GM23338 (cell line): ENCODE results near the gene ZNF283. TPM values are rescaled to one million over a fixed set of nuclear protein-coding genes. Genes with fewer than 3 reads are reported as not detected.
A peak's percentile ranks its signal among the peaks of the same experiment; 100 is the strongest.

ENCODE experiments used
- ATAC-seq: fragments of 200-7000 bp; cut with Tn5 transposase; 3 replicates; pipeline ENCODE4 v1.9.1; 2020
- DNase-seq: peaks from one replicate; pipeline ENCODE4 v3.0.0-alpha.2; 2015; ENCODE audit warnings: low spot score
- H2AFZ ChIP-seq: fragments of 200-600 bp; sonication (generic); 2 replicates; pipeline ENCODE4 v1.8.0; 2016; ENCODE audit warnings: antibody characterized with exemption, mild to moderate bottlenecking, moderate library complexity
- H3F3A ChIP-seq: fragments of 200-600 bp; sonication (generic); replicated peaks from 2 replicates; pipeline ENCODE4 v1.8.0; 2017; ENCODE audit warnings: antibody characterized with exemption, mixed run types, low read depth
- H3K27ac ChIP-seq: fragments of 200-600 bp; sonication (generic); 2 replicates; pipeline ENCODE4 v1.6.1; 2016; ENCODE audit warnings: low read depth
- H3K27me3 ChIP-seq: fragments of 200-600 bp; sonication (generic); 2 replicates; pipeline ENCODE4 v1.8.0; 2016; ENCODE audit warnings: mild to moderate bottlenecking, mixed run types, moderate library complexity; ENCODE audit not compliant: insufficient read depth
- H3K36me3 ChIP-seq: fragments of 200-600 bp; sonication (generic); 2 replicates; pipeline ENCODE4 v1.8.0; 2016; ENCODE audit warnings: mild to moderate bottlenecking; ENCODE audit not compliant: insufficient read depth
- H3K4me1 ChIP-seq: fragments of 200-600 bp; sonication (generic); 2 replicates; pipeline ENCODE4 v1.8.0; 2016; ENCODE audit warnings: mild to moderate bottlenecking, moderate library complexity; ENCODE audit not compliant: insufficient read depth
- H3K4me2 ChIP-seq: fragments of 200-600 bp; sonication (generic); 2 replicates; pipeline ENCODE4 v1.7.1; 2017; ENCODE audit warnings: mixed run types
- H3K4me3 ChIP-seq: fragments of 200-600 bp; sonication (generic); 2 replicates; pipeline ENCODE4 v1.6.1; 2016; ENCODE audit warnings: mixed run types
- H3K79me2 ChIP-seq: fragments of 200-600 bp; sonication (generic); replicated peaks from 2 replicates; pipeline ENCODE4 v1.8.0; 2017; ENCODE audit warnings: mild to moderate bottlenecking; ENCODE audit not compliant: insufficient read depth
- H3K9me2 ChIP-seq: fragments of 200-600 bp; sonication (generic); 2 replicates; pipeline ENCODE4 v1.8.0; 2017; ENCODE audit not compliant: insufficient read depth
- H4K20me1 ChIP-seq: fragments of 200-600 bp; sonication (generic); replicated peaks from 2 replicates; pipeline ENCODE4 v1.8.0; 2017; ENCODE audit warnings: mild to moderate bottlenecking; ENCODE audit not compliant: insufficient read depth
- H3K27ac Mint-ChIP-seq: 2 replicates; pipeline ENCODE4 v1.8.0; 2020; ENCODE audit warnings: inconsistent platforms, mild to moderate bottlenecking, moderate library complexity, mixed read lengths
- H3K27me3 Mint-ChIP-seq: 3 replicates; pipeline ENCODE4 v1.8.0; 2022; ENCODE audit warnings: low read depth, mild to moderate bottlenecking, moderate library complexity, mixed read lengths, inconsistent platforms; ENCODE audit not compliant: insufficient read depth, poor library complexity
- H3K36me3 Mint-ChIP-seq: 3 replicates; pipeline ENCODE4 v1.8.0; 2021; ENCODE audit warnings: low read depth, mild to moderate bottlenecking, inconsistent platforms, moderate library complexity, mixed read lengths
- H3K4me1 Mint-ChIP-seq: 3 replicates; pipeline ENCODE4 v1.8.0; 2020; ENCODE audit warnings: mild to moderate bottlenecking, inconsistent platforms, mixed read lengths
- H3K4me3 Mint-ChIP-seq: 3 replicates; pipeline ENCODE4 v1.8.0; 2021; ENCODE audit warnings: moderate library complexity, mild to moderate bottlenecking, inconsistent platforms, mixed read lengths
- H3K9me3 Mint-ChIP-seq: 3 replicates; pipeline ENCODE4 v1.8.0; 2020; ENCODE audit warnings: moderate library complexity, mild to moderate bottlenecking, inconsistent platforms, mixed read lengths
- CREB1 ChIP-seq: fragments of 250-450 bp; sonication (Bioruptor Pico); IDR thresholded peaks from 2 replicates; pipeline ENCODE4 v1.5.0; 2020; ENCODE audit warnings: low read depth, mild to moderate bottlenecking, moderate library complexity
- CTCF ChIP-seq, 2 experiments: fragments of 200-600 bp in 1 of 2; sonication (generic) in 1 of 2; conservative IDR thresholded peaks; 2 replicates each; pipeline versions ENCODE4 v1.5.1 to v1.6.1; 2016 to 2017; ENCODE audit warnings: antibody characterized with exemption in 2 of 2, low read depth in 2 of 2, mild to moderate bottlenecking in 2 of 2, moderate library complexity in 1 of 2
- ETS1 ChIP-seq: IDR thresholded peaks from 2 replicates; pipeline ENCODE4 v1.6.1; 2016; ENCODE audit warnings: antibody characterized with exemption
- EZH2 ChIP-seq: fragments of 200-600 bp; sonication (generic); IDR thresholded peaks from one replicate; pipeline ENCODE4 v1.8.0; 2017; ENCODE audit warnings: antibody characterized with exemption, mild to moderate bottlenecking, low read depth; ENCODE audit not compliant: unreplicated experiment
- EZH2phosphoT487 ChIP-seq: fragments of 200-600 bp; sonication (generic); IDR thresholded peaks from one replicate; pipeline ENCODE4 v1.8.1; 2018; ENCODE audit warnings: antibody characterized with exemption; ENCODE audit not compliant: unreplicated experiment
- JUNB ChIP-seq: IDR thresholded peaks from one replicate; pipeline ENCODE4 v1.6.1; 2016; ENCODE audit warnings: antibody characterized with exemption; ENCODE audit not compliant: unreplicated experiment
- NANOG ChIP-seq: IDR thresholded peaks from 2 replicates; pipeline ENCODE4 v1.6.1; 2016; ENCODE audit warnings: antibody characterized with exemption, borderline replicate concordance
- POLR2AphosphoS5 ChIP-seq: IDR thresholded peaks from 2 replicates; pipeline ENCODE4 v1.6.1; 2016; ENCODE audit warnings: antibody characterized with exemption, low read depth
- REST ChIP-seq: IDR thresholded peaks from one replicate; pipeline ENCODE4 v1.6.1; 2018; ENCODE audit warnings: antibody characterized with exemption; ENCODE audit not compliant: unreplicated experiment
- STAT1 ChIP-seq: IDR thresholded peaks from one replicate; pipeline ENCODE4 v1.6.1; 2016; ENCODE audit warnings: antibody characterized with exemption; ENCODE audit not compliant: unreplicated experiment
- ZNF114 ChIP-seq: fragments of 250-450 bp; sonication (Bioruptor Pico); IDR thresholded peaks from 2 replicates; pipeline ENCODE4 v1.5.0; 2020; ENCODE audit warnings: mild to moderate bottlenecking, moderate library complexity
- ZNF462 ChIP-seq: fragments of 250-450 bp; sonication (Bioruptor Pico); IDR thresholded peaks from 2 replicates; pipeline ENCODE4 v1.5.0; 2020; ENCODE audit warnings: mild to moderate bottlenecking, moderate library complexity
- polyA plus RNA-seq: library from polyadenylated mRNA; unstranded; fragments of >200 nt; fragmentation: Nextera tagmentation; extraction: Ambion mirVana; gene quantifications from 2 replicates; pipeline ENCODE4 v1.2.1, GENCODE V29; 2016
- total RNA-seq: library from RNA; depleted of rRNA; stranded (reverse); fragments of >200 nt; shearing (Covaris generic); gene quantifications from 2 replicates; pipeline ENCODE4 v1.2.3, GENCODE V29; 2014

The ZNF283 gene
- total and polyA plus RNA-seq, 2 experiments from 2014 or later, result 3.1 to 12.0 TPM

- Mint-ChIP-seq H3K36me3 (no peaks in the 10 kb centered on the region), H3K9me3 (no peaks in the 10 kb centered on the region; the same call in 2 of the 3 replicates), H3K27me3 (peaks cover 29% of the 10 kb centered on the region), H3K4me1 (peaks cover 44% of the 10 kb centered on the region), H3K27ac (no peak overlapping the region), H3K4me3 (no peak overlapping the region; the same call in 2 of the 3 replicates)
- H2AFZ ChIP-seq, result no peak overlapping the region; the same call in 1 of the 2 replicates
- no peak overlapping the region for H3K4me3 ChIP-seq
- H4K20me1 ChIP-seq, result no peaks in the 10 kb centered on the region
- no peak overlapping the region for H3K27ac ChIP-seq
- no peaks in the 10 kb centered on the region for H3K9me2 ChIP-seq
- H3K79me2 ChIP-seq, result no peaks in the 10 kb centered on the region
- TF ChIP-seq STAT1, result no peak
- TF ChIP-seq ZNF462 (CRISPR knock-in tag), result no peak
- TF ChIP-seq ZNF114 (CRISPR knock-in tag), result no peak
- TF ChIP-seq JUNB, result no peak
- TF ChIP-seq POLR2AphosphoS5, result no peak
- TF ChIP-seq CREB1, result no peak
- no peak for TF ChIP-seq CTCF (conservative IDR thresholded peaks at IDR 0.05; ENCODE audit: low read depth in 2 of 2)
- no peak for TF ChIP-seq ETS1
- TF ChIP-seq NANOG, result no peak
- no peak for TF ChIP-seq REST
- no peak for TF ChIP-seq EZH2phosphoT487
- TF ChIP-seq EZH2, result no peak
- no peak for ATAC-seq
- no peaks in the 10 kb centered on the region for H3F3A ChIP-seq
- H3K4me2 ChIP-seq, result 0 out of 2 replicates have a peak overlapping the region, but pooled peaks have one; percentile 1
- no peak for DNase-seq
- peaks cover 15% of the 10 kb centered on the region for H3K27me3 ChIP-seq
- no peaks in the 10 kb centered on the region for H3K36me3 ChIP-seq
- peaks cover 23% of the 10 kb centered on the region for H3K4me1 ChIP-seq
Observed at GRCh38 chr19:43779147-43779819, 47.8 kb upstream of the ZNF283 start.
